EL (cell line): Measurements from ENCODE around the gene CPSF4.
"Not testable (repeated sequence)": the region's sequence is repeated elsewhere in the genome, so short reads cannot be mapped to it uniquely, and the experiment has no call there.

Source experiments
- DNase-seq: peaks from one replicate; pipeline ENCODE4 v3.0.0-alpha.2; 2016

CPSF4 gene

GRCh38 chr7:99408379-99409191, 30.2 kb upstream of the CPSF4 start, which contains the start of the genes BUD31 and PDAP1:
BUD31 (plus strand) TSS chr7:99408969; CDS start chr7:99411093, 2,124 bp downstream.
PDAP1 (minus strand) TSS chr7:99408597; CDS start chr7:99408548, 49 bp downstream.
- DNase-seq, result peak; percentile 92

DNA sequence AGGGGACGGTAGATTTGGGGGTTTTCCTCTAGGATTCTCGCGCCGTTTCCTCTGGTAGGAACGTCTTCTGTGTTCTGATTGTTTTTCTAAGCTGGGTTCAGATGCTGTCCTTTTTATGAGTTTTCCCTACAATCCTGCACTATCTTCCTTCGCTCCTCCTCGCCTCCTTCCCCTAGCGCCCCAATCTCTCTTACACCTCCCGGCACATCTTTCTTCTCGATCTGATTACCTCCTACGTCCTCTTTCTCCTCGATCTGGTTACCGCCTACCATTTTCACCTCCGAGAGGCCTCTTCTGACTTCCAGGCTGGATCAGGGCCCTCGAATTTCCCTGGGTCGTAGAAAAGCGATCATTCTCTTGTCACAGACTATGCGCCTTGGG, 29.6 kb upstream of the CPSF4 start:
- no peak for DNase-seq

GRCh38 chr7:99409806-99410205, 28.9 kb upstream of the CPSF4 start:
- no peak for DNase-seq

DNA sequence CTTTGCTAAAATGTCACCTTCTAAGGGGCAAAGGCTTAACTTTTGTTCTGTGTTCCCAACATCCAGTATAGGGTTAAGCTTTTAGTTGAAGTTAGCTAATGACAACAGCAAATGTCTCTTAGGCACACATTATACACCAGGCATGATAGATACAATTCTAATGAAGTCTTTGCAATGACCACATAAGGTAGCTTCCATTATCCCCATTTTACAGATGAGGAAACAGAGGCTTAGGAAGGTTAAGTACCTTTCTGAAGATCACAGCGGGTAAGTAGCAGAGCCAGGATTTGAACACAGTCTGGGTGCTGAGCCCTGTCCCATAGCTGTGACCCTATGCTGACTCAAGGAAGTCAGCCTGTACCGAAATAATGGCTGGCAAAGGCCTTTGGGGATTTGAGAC, 28.1 kb upstream of the CPSF4 start:
- no peak for DNase-seq

DNA sequence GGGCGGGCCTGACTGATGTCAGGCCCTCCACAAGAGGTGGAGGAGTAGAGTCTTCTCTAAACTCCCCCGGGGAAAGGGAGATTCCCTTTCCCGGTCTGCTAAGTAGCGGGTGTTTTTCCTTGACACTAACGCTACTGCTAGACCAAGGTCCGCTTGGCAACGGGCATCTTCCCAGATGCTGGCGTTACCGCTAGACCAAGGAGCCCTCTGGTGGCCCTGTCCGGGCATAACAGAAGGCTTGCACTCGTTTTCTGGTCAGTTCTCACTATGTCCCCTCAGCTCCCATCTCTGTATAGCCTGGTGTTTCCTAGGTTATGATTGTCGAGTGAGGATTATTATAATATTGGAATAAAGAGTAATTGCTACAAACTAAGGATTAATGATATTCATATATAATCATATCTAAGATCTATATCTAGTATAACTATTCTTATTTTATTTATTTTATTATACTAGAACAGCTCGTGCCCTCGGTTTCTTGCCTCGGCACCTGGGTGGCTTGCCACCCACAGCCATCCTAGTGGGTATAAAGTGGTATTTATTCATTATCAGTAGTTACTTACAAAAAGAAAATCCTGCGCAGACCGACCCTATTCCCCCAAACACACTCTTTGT, 23.1 kb upstream of the CPSF4 start:
- peak; percentile 61 for DNase-seq

GRCh38 chr7:99418260-99418659, 20.5 kb upstream of the CPSF4 start:
- DNase-seq, result no peak

DNA sequence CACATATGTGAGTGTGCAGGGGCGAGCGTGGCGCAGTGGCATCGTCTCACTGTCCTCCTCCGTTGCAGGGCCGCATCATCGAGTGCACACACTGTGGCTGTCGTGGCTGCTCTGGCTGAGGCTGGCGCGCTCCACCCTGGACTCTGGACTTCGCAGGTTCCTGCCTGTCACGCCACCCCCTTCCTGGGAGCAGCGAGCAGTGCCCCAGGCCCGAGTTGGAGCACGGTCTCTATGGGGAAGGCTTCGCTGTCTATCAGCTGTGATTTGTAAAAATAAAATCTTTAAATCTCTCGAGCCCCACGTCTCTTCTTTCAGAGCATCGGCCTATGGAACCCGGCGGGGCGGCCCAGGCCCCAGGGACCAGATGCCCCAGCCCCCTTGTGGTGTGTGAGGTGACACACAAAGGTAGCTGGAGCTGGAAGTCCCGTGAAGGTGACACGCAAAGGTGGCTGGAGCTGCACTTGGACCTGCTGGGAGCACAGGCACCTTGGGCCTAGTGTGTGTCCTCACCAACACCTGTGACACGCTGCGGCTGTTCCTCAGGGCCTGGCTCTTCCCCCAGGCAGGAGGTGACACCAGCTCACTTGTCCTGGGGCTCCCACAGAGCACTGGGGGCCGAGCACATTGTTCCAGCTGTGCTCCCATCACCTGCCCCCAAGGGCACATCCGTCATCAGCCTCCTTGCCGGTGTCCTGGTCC, 19.3 kb upstream of the CPSF4 start:
- DNase-seq, result no peak

DNA sequence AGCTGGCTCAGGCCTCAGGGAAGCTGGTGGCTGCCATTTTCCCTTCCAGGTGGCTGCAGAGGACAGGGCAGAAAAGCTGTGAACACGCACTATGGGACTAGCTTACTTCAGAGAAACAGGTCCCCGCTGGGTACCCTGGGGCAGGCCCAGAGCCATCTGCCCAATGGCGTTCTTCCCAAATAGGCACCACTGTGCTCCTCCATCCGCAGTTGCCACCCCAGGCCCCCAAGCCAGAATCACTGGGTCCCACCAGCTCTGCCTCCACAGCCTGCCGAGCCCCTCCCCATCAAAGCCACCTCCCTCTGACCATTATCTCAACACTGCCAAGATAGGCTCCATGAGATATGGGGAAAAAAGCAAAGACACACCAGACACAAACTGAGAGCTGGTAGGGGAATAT, 18.5 kb upstream of the CPSF4 start:
- no peak for DNase-seq

- no peak for DNase-seq
Measured at GRCh38 chr7:99420986-99421385, 17.8 kb upstream of the CPSF4 start.

GRCh38 chr7:99422186-99422585, 16.6 kb upstream of the CPSF4 start:
- no peak for DNase-seq

- DNase-seq, result no peak
Measured at GRCh38 chr7:99422625-99423024, 16.1 kb upstream of the CPSF4 start.

DNA sequence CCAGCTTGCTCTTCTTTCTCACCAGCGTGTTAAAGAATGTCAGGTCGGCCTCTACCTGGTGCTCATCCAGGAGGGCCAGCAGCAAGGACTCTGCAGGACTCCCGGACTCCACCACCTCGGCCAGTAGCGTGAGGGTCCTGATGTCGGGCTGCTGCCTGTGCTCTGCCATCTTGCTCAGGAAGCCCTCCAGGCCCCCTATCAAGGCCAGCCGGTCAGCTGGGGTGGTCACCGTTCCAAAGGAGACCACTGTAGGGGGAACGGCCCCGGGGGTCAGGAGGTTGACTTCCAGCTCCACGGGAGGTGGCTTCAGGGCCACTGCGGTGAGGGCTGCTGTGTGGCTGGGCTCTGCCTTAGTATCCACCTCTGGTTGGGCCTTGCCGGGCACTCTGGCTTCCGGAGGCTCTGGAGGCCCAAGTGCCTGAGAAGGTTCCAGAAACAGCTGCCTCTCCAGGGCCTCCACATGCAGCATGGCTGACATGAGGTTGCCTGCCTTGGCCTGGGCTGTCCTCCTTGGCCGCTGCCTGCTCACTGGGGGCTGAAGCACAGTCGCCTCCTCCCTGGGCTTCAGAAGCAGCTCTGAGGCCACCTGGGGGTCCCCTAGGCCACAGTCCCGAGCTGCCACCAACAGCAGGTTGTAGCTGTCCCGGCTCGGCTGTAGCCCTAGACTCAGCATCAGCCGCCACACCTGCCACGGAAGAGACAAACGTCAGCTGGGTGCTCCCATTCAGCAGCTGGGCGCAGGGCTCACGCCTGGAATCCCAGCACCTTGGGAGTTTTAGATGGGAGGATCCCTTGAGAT, 13.6 kb upstream of the CPSF4 start:
- DNase-seq, result no peak

GRCh38 chr7:99428972-99429566, 9.7 kb upstream of the CPSF4 start:
- DNase-seq, result no peak

- DNase-seq, result no peak
Measured at GRCh38 chr7:99429756-99430155, 9.0 kb upstream of the CPSF4 start.

DNA sequence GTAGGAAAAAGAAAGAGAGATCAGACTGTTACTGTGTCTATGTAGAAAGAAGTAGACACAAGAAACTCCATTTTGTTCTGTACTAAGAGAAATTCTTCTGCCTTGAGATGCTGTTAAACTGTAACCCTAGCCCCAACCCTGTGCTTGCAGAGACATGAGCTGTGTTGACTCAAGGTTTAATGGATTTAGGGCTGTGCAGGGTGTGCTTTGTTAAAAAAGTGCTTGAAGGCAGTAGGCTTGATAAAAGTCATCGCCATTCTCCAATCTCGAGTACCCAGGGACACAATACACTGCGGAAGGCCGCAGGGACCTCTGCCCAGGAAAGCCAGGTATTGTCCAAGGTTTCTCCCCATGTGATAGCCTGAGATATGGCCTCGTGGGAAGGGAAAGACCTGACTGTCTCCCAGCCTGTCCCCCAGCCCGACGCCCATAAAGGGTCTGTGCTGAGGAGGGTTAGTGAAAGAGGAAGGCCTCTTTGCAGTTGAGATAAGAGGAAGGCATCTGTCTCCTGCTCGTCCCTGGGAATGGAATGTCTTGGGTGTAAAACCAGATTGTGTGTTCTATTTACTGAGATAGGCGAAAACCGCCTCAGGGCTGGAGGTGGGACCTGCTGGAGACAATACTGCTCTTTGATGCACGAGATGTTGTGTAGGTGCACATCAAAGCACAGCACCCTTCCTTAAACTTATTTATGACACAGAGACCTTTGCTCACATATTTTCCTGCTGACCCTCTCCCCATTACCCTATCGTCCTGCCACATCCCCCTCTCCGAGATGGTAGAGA, 6.8 kb upstream of the CPSF4 start:
- not testable (repeated sequence) for DNase-seq

GRCh38 chr7:99433158-99433557, 5.6 kb upstream of the CPSF4 start:
- no peak for DNase-seq

DNA sequence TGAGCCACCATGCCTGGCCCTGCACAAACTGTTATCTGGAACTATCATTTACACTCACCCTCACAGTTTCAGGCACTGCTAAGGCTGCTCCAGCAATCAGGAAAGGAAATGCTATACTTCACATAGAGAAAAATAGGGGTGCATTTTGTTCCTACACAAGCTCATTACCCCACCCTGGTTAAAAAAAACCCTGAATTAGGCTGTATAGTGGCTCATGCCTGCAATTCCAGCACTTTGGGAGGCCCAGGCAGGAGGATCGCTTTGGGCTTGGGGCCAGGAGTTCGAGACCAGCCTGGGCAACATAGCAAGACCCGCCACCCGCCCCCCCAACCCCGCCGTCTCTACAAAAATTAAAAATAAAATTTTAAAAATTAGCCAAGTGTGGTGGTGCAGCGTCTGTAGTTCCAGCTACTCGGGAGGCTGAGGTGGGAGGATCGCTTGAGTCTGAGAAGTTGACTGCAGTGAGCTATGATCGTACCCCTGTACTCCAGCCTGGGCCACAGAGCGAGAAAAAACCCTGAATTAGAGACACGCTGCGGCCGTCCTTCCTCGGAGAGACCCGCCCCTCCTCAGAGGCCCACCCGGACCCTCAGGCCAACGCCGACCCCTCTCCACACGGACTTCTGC, 684 bp upstream of the CPSF4 start:
- no peak for DNase-seq

GRCh38 chr7:99440195-99440594, 1.5 kb downstream of the CPSF4 start:
- DNase-seq, result peak; percentile 29

DNA sequence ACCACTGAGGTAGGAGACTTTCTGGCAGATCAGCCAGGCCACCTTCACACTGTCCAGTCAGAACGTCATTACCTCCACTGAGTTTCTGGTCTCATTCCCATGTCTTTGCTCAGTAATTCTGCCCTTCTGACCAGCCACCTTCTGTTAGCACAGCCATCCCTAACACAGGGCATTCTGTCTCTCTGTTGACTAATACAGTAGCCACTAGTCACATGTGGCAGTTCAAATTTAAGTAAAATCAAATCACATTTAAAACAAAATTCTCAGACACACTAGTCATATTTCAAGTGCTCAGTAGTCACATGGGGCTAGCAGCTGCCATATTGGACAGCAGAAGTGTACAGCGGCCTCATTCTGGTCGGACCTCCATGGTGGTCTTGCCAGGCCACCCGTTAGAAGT, 7.4 kb downstream of the CPSF4 start:
- no peak for DNase-seq

- no peak for DNase-seq
Measured at GRCh38 chr7:99447943-99448342, 9.2 kb downstream of the CPSF4 start.

- no peak for DNase-seq
Measured at GRCh38 chr7:99448855-99449254, 10.1 kb downstream of the CPSF4 start.
